DOHH2 (cell line): ENCODE measurements around the gene NASP.

Experiments used
- CTCF ChIP-seq: fragments of 200-600 bp; sonication (generic); IDR thresholded peaks from one replicate; pipeline ENCODE4 v1.5.1; 2014; ENCODE audit warnings: antibody characterized with exemption, mild to moderate bottlenecking, low read depth, low read length; ENCODE audit not compliant: poor library complexity, severe bottlenecking
- EZH2phosphoT487 ChIP-seq: fragments of 200-600 bp; sonication (generic); IDR thresholded peaks from 2 replicates; pipeline ENCODE4 v1.6.1; 2017; ENCODE audit warnings: borderline replicate concordance, mild to moderate bottlenecking, antibody characterized with exemption, low read length, moderate library complexity, mixed read lengths

- TF ChIP-seq CTCF (no peak), EZH2phosphoT487 (no peak)
Measured at GRCh38 chr1:45647248-45648021, 63.6 kb downstream of the NASP start.
